WTC11 (cell line): Measurements from ENCODE around the gene S100A7.

ENCODE experiments used
- CREM ChIP-seq: sonication (generic); formaldehyde crosslinking; IDR thresholded peaks from 2 replicates; pipeline ENCODE4 v1.8.1; 2022; ENCODE audit warnings: mild to moderate bottlenecking, missing genetic modification reagents, moderate library complexity
- CTCF ChIP-seq: fragments of 200-600 bp; IDR thresholded peaks from 2 replicates; pipeline ENCODE4 v1.8.0; 2022; ENCODE audit warnings: antibody characterized with exemption

- no peak for TF ChIP-seq CTCF
- TF ChIP-seq CREM (CRISPR knock-in tag), result no peak
Measured at GRCh38 chr1:153507926-153508583, 47.6 kb upstream of the S100A7 start.
